Measurements from ENCODE around the gene OXNAD1.
A peak's percentile ranks its signal among the peaks of the same experiment; 100 is the strongest.

The OXNAD1 gene

GRCh38 chr3:16328124-16328523, 63.1 kb downstream of the OXNAD1 start:
- DNase-seq (ENCODE audit: low read depth in 2 of 2): no peak

DNA sequence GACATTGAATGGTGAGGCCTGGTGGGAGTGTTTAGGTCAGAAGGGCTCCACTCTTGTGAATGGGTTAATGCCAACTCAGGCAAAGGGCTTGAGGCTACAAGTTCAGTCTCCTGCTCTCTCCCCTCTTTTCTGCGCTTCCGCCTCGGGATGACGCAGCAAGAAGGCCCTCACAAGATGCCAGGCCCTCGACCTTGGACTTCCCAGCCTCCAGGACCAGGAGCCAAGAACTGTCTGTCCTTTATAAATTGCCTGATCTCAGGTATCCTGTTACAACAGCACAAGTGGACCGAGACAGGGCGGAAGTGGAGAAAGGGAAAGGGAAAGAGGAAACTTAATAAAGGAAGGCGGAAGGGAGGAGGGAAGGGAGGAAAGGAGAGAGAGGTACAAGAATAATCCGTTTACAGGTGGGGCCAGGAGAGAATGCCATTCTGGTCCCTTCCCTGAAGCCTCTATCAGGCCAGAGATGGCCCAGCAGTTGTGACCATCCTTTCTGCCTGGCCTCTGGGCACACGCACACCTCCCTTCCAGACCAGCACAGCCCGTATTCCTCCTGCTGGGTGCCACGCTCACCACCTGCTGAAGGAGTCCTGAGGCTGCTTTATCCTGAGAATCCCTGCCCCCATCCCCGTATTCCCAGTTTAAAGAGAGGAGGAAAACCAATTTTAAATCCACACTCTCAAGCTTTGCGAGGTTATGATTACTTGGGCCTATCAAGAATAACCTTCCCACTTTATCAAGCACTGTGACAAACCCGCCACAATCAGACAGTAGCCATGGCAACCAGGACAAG, 64.2 kb downstream of the OXNAD1 start:
- no peak for DNase-seq (ENCODE audit: low read depth in 2 of 2)

- no peak for DNase-seq (ENCODE audit: low read depth in 2 of 2)
Observed at GRCh38 chr3:16329826-16330129, 64.8 kb downstream of the OXNAD1 start.

DNA sequence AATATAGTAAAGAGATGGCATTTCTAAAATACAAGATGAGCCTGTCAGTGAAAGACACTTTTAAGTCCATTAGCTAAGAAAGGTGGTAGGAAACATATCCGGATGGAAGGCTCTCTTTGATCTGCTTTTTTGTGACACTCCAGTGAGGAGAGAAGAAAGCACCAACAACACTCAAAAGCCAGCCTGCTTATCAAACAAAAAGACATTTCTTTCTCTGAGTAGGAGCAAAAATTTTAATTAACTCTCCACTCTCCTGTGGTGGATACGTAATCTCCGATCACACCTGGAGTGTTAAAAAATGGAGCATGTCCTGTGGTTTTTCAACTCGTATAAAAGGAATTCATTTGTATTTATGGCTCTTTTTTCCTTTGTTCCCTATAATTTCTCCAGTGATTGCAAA, 65.3 kb downstream of the OXNAD1 start:
- no peak for DNase-seq (ENCODE audit: low read depth in 2 of 2)

DNA sequence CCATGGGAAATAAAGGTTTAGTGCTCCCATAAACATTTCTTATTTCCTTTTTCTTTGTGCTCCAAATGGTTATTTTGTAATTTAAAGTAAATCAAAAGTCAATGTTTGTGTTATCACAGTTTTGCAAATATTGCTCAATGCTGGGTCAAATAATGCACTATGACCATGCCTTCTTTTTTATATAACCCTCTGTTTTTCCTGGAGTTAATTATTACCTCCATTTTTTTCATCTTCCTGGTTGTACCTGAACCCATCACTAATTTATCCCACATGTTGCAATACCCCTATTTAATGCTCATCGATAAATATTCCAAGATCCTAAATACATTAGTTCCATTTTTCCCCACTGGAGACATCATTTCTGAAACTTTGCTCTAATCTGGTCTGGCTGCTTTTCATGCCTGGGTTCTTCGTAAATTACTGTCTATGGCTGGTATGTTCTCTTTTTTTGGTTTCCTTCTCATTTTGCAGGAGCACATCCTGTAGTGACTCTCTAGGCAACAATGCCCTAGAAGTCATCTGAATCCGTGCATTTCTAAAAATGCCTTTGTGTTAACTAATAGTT, 66.4 kb downstream of the OXNAD1 start:
- DNase-seq (ENCODE audit: low read depth in 2 of 2): no peak

GRCh38 chr3:16332904-16333426, 68.0 kb downstream of the OXNAD1 start:
- DNase-seq (ENCODE audit: low read depth in 2 of 2): no peak

DNA sequence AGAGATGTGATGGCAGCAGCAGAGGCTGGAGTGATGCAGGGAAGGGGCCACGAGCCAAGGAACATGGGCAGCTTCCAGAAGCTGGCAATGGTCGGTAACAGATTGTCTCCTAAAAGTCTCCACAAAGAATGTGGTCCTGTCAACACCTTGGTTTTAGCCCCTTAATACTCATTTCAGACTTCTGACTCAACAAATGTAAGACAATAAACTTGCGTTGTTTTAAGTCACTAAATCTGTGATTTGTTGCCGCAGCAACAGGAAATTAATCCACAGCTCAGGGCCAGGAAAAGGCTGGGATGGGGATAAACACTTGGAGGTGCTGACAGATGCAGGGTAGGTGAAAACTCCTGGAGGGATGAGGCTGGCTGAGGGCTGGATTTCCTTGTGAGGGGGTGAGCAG, 69.9 kb downstream of the OXNAD1 start:
- DNase-seq (ENCODE audit: low read depth in 2 of 2): no peak

GRCh38 chr3:16335333-16335732, 70.3 kb downstream of the OXNAD1 start:
- DNase-seq (ENCODE audit: low read depth in 2 of 2): no peak

DNA sequence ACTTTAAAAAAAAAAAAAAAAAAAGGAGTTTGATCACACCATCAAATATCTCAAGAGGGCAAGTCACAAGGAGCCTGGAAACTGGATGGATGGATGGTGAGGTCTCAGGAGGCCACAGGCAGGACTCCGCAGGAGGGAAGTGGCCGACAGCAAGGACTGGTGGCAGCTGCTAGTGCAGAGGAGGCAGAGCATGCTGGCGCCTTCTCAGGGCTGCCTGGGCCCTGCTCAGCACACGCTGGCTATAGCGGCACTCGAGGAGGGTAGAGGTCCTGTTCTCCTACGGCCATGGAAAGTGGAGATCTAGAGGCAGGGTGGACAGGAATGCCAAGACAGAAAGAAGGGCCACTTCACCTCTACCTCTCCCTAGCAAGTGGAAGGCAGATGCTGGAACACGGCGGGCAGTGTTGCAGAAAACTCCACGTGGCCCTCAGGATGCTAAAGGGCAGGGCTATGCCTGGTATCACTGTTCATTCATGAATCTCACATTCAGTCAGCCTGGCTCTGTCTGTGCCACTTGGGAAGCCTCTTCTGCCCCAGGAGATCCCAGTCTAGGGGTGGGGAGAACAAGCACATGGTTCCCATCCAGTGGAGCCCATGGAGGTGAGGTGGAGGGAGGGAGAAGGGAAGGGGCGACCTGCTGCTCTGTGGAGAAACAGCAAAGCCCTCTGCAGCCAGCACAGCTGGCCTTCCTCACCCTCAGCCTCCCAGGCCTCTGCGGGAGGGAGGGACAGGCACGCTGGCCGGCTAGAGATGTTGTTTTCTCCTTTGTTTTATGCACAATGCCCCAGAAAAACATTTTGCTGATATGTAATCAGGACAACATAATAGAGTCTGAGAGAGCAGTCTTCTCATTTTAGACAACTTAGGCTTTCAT, 71.0 kb downstream of the OXNAD1 start:
- no peak for DNase-seq (ENCODE audit: low read depth in 2 of 2)

DNA sequence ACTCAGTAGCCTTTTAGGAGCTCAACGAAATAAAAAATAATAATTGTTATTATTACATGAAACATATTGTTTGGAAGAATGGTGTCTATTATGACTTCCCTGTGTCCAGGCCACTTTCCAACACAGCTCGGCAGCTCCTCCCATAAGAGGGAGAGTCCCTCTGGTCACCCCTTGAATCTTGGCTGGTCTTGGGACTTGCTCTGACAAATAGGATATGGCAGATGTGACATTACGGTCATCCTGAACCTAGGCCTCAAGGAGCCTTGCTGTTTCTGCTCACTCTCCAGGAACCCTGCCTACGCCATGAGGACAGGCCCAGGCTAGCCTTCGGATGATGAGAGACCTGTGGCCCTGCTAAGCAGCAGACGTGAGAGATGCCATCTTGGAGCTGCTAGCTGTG, 71.8 kb downstream of the OXNAD1 start:
- no peak for DNase-seq (ENCODE audit: low read depth in 2 of 2)

DNA sequence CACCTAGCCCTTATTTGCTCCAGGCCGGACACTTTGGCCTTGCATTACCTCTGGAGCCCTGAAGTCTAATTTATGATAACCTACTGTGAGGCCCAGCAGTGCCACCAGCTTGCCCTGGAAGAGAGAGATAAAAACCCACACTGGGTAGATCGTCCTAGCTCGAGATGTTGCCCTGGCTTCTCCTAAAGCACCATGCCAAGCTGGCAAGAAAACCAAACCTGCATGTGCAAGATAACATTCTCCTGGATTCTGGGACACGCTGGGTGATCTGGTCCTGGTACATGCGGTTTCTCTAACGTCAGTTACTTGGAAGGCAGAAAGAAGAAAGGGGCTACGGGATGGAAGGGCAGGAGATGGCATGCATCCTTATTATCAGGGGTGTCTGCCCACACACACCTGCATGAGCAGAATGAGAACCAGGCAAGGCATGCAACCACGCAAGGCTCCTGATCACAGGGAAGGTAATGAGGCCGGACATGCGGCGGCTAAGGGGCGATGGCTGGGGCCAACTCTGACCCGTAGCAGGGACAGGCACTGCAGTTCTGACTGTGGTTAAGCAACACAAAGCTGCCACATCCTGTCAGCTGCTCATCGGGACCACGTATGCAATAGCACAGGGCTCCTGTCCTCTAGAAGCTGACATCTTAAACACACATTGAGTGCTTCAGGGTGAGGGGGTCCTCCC, 73.0 kb downstream of the OXNAD1 start:
- peak; percentile 11 to 14 for DNase-seq (ENCODE audit: low read depth in 2 of 2)

GRCh38 chr3:16338999-16339398, 74.0 kb downstream of the OXNAD1 start:
- no peak for DNase-seq (ENCODE audit: low read depth in 2 of 2)

GRCh38 chr3:16343101-16343500, 78.1 kb downstream of the OXNAD1 start:
- no peak for DNase-seq (ENCODE audit: low read depth in 2 of 2)

DNA sequence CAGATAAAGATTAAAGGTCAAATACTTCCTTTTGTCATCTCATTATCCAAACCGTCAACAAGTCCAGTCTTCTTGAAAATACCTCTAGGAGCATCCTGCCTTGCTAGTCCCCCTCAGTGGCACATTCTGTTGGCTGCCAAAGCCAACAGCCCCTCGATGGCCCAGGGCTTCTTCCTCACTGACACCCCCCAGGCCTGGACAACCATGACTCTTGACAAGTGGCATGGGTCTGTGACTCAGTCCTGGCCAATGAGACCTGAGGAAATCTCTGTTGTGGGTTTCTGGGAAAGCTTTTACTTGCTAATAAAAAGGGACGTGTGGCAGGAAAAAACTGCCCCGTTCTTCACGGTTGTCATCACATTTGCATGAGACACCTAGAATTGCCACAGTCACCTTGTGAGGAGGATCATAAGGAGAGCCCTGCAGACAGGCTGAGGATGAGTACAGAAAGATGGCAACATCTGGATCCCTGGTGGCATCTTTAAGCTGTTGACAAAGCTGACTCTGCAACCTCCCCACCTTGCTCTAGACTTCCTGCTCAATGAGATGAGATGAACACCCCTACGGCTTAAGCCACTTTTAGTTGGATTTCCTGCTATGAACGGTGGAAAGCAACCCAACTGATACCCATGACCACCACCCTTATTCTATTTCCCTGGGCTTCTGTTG, 81.5 kb downstream of the OXNAD1 start:
- DNase-seq (ENCODE audit: low read depth in 2 of 2): no peak

DNA sequence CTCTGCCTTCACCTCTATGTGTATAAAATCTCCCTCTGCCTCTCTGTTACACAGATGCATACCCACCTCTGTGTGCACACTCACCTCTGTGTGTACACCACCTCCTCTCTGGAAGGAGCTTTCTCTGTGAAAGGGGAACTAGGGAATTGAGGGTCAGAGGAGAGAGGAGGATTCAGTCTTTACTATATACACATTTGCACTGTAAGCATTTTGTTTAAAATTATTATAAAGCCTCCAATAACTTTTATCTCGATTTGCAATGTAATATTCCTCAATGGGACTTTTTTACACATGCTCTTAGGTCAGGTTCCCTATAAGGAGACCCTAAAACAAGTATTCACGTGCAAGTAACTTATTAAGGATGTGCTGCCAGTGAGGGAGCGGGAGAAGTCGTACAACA, 82.5 kb downstream of the OXNAD1 start:
- no peak for DNase-seq (ENCODE audit: low read depth in 2 of 2)

GRCh38 chr3:16349986-16350596, 85.1 kb downstream of the OXNAD1 start:
- DNase-seq (ENCODE audit: low read depth in 2 of 2): no peak

DNA sequence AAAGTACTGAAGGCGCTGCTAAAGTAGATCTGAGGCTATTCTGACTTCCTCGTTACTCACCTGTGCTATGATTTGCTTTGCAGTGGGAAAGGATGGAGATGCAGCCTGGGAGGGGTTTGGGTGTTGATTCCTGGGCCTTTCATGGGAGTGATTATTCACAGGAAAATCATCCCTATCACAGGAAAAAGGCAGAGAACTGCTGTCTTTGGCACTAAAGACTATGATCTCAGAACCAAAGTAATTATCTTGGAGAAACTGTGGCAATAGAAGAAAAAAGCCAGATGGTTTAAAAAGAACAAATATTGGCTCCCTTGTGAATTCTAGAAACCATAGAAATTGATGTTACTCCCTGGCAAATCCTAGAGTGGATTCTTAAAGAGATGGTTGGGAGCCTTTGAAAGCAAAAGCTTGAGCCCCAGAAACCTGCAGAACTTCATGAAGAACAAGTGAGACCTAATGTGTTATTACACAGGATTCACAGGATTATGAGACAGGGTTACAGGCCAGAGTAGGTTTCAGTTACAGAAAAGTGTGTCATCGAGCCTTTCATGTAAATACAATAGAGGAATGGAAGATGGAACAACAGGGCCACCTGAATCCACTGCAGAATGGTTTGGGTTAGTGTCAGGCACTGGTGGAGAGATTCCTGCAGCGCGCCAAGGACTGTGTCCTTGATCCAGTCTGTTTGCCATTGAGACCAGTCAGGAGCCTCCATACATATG, 85.7 kb downstream of the OXNAD1 start:
- no peak for DNase-seq (ENCODE audit: low read depth in 2 of 2)

DNA sequence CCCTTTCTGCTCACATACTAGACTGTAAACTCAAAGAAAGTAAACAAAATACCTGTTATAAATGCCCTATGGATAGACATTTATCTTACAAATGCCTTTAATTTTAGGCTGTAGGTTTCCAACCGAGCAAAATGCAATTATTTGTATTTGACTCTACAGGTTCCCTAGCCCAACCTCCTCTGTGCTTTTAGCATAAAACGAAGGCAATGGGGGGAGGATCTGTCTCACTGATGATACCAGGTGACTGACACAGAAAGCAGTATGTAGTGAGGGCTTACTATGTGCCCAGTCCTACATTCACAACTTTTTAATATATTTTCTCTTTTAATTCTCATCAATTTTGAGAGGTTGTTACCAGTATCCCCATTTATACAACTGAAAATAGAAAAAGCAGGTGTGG, 87.4 kb downstream of the OXNAD1 start:
- DNase-seq (ENCODE audit: low read depth in 2 of 2): no peak

GRCh38 chr3:16354291-16354690, 89.3 kb downstream of the OXNAD1 start:
- no peak for DNase-seq (ENCODE audit: low read depth in 2 of 2)
